ENCODE measurements around the gene OR52W1.

OR52W1 gene

DNA sequence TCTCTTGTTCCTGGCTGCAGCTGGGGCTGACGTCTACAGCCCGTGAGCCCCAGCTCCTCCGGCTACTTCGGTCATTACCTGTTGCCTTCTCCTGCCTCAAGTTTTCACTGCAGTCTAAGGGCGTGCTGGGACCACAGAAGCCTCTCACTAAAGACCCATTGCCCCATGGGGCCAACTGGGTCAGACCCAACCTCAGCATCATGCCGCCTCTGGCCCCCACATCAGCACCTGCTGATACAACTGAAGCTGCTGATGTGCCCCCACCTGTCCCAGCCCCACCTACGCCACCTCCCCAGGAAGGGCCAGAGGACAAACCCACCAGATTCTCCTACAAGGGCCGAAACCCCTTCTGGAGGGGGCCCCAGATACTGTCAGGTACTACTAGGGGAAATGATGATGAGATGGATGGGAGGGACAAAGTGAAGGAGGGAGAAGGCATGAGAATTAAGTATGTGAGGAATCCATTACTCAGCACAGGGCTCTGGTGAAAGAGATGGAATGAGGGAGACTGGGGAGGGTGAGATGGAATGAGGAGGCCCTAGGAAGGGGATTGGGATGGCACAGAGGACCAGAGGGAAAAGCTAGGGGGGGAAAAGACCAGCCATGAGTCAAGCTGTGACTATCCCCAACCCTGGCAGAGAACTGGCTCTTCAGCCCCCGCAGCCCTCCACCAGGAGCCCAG lies 11.4 kb downstream of the OR52W1 start:
- H3K9me3 ChIP-seq (ENCODE audit: low read length), result no peaks in the 10 kb centered on the region
- no peaks in the 10 kb centered on the region for H3K79me2 ChIP-seq (ENCODE audit: insufficient read depth, low read length)
- no peak for TF ChIP-seq EZH2 (IDR thresholded peaks at IDR 0.05; ENCODE audit: borderline replicate concordance, low read length)
- TF ChIP-seq, protein P1, sequence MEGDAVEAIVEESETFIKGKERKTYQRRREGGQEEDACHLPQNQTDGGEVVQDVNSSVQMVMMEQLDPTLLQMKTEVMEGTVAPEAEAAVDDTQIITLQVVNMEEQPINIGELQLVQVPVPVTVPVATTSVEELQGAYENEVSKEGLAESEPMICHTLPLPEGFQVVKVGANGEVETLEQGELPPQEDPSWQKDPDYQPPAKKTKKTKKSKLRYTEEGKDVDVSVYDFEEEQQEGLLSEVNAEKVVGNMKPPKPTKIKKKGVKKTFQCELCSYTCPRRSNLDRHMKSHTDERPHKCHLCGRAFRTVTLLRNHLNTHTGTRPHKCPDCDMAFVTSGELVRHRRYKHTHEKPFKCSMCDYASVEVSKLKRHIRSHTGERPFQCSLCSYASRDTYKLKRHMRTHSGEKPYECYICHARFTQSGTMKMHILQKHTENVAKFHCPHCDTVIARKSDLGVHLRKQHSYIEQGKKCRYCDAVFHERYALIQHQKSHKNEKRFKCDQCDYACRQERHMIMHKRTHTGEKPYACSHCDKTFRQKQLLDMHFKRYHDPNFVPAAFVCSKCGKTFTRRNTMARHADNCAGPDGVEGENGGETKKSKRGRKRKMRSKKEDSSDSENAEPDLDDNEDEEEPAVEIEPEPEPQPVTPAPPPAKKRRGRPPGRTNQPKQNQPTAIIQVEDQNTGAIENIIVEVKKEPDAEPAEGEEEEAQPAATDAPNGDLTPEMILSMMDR (IDR thresholded peaks at IDR 0.05; ENCODE audit: low read length), result no peak
- H3K4me3 ChIP-seq (ENCODE audit: low read depth, low read length, poor library complexity, severe bottlenecking), result no peak overlapping the region
- no peaks in the 10 kb centered on the region for H3K4me1 ChIP-seq (ENCODE audit: insufficient read depth, low read length, severe bottlenecking)
- H3K9ac ChIP-seq (ENCODE audit: low read length), result no peak overlapping the region
- H3K9me2 ChIP-seq (ENCODE audit: low read depth, low read length), result no peaks in the 10 kb centered on the region
- H2AFZ ChIP-seq (ENCODE audit: low read length), result no peak overlapping the region
- no peaks in the 10 kb centered on the region for H3K27me3 ChIP-seq (ENCODE audit: insufficient read depth, low read length)
- H4K20me1 ChIP-seq (ENCODE audit: insufficient read depth, low read length), result no peaks in the 10 kb centered on the region
- no peak overlapping the region for H3K27ac ChIP-seq (ENCODE audit: low read depth, low read length, poor library complexity, severe bottlenecking)
- no peak overlapping the region for H3K4me2 ChIP-seq (ENCODE audit: low read length)
- H3F3A ChIP-seq (ENCODE audit: insufficient read depth, low read length), result no peaks in the 10 kb centered on the region
- H3K36me3 ChIP-seq (ENCODE audit: insufficient read depth, low read length), result peaks cover 44% of the 10 kb centered on the region

DNA sequence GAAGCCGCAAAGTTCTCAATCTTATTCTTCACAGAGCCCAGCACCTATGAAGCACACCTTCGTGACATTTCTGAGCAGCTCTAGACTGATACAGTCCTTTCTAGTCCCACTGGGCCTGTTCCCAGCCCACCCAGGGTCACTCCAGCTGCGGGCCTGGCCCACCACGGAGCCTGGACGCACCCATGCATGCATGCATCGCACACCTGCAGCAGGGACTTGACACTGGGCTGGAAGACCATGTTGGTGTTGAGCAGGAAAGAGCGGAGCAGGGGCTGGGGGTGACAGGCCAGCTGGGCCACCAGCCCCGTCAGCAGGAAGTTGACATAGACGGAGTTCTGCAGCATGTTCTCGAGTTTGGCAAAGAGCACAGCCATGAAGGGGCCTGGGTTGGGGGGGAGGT lies 15.5 kb downstream of the OR52W1 start:
- H3K27me3 ChIP-seq (ENCODE audit: insufficient read depth, low read length), result no peaks in the 10 kb centered on the region
- H3K36me3 ChIP-seq (ENCODE audit: insufficient read depth, low read length), result peaks cover 59% of the 10 kb centered on the region
- no peak for TF ChIP-seq EZH2 (IDR thresholded peaks at IDR 0.05; ENCODE audit: borderline replicate concordance, low read length)
- TF ChIP-seq, protein P1 (IDR thresholded peaks at IDR 0.05; ENCODE audit: low read length), result no peak

DNA sequence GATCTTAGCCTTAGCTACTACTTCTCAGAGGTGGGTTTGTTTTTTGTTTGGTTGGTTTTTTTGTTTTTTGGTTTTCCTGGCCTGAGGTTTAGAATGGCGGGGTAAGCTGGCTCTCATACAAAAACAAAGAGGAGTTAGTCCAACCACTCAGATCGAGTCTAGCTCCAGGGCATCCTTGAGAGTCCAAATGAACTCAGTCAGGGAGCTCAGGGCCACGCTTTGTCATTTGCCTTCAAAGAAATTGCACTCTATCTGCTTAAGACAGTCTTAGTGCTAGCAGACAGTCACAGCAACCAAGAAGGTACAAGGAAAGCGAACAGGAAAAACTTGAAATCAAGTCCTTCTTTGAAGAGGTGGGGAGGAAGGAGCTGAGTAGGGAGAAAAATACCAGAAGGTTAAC lies 17.5 kb downstream of the OR52W1 start:
- Histone ChIP-seq H3K36me3 (ENCODE audit: insufficient read depth, low read length) (peaks cover 61% of the 10 kb centered on the region), H3K4me2 (ENCODE audit: low read length) (no peak overlapping the region), H3K79me2 (ENCODE audit: insufficient read depth, low read length) (no peaks in the 10 kb centered on the region), H4K20me1 (ENCODE audit: insufficient read depth, low read length) (no peaks in the 10 kb centered on the region), H2AFZ (ENCODE audit: low read length) (no peak overlapping the region), H3K9me2 (ENCODE audit: low read depth, low read length) (no peaks in the 10 kb centered on the region), H3F3A (ENCODE audit: insufficient read depth, low read length) (no peaks in the 10 kb centered on the region), H3K27me3 (ENCODE audit: insufficient read depth, low read length) (no peaks in the 10 kb centered on the region), H3K27ac (ENCODE audit: low read depth, low read length, poor library complexity, severe bottlenecking) (no peak overlapping the region), H3K4me3 (ENCODE audit: low read depth, low read length, poor library complexity, severe bottlenecking) (no peak overlapping the region), H3K4me1 (ENCODE audit: insufficient read depth, low read length, severe bottlenecking) (no peaks in the 10 kb centered on the region), H3K9ac (ENCODE audit: low read length) (no peak overlapping the region), H3K9me3 (ENCODE audit: low read length) (no peaks in the 10 kb centered on the region)
- TF ChIP-seq, protein P1 (IDR thresholded peaks at IDR 0.05; ENCODE audit: low read length), result no peak
- no peak for TF ChIP-seq EZH2 (IDR thresholded peaks at IDR 0.05; ENCODE audit: borderline replicate concordance, low read length)

More for the DNA sequence above, 15.5 kb downstream of the OR52W1 start:
- Histone ChIP-seq H2AFZ (ENCODE audit: low read length) (no peak overlapping the region), H3K9ac (ENCODE audit: low read length) (no peak overlapping the region), H3K4me2 (ENCODE audit: low read length) (no peak overlapping the region), H4K20me1 (ENCODE audit: insufficient read depth, low read length) (no peaks in the 10 kb centered on the region), H3K9me3 (ENCODE audit: low read length) (no peaks in the 10 kb centered on the region), H3K27ac (ENCODE audit: low read depth, low read length, poor library complexity, severe bottlenecking) (no peak overlapping the region), H3F3A (ENCODE audit: insufficient read depth, low read length) (no peaks in the 10 kb centered on the region), H3K79me2 (ENCODE audit: insufficient read depth, low read length) (no peaks in the 10 kb centered on the region), H3K9me2 (ENCODE audit: low read depth, low read length) (no peaks in the 10 kb centered on the region), H3K4me1 (ENCODE audit: insufficient read depth, low read length, severe bottlenecking) (no peaks in the 10 kb centered on the region), H3K4me3 (ENCODE audit: low read depth, low read length, poor library complexity, severe bottlenecking) (no peak overlapping the region)
